GM21737 (cell line): Measurements from ENCODE around the gene PTPRB.

ENCODE experiments used
- ATAC-seq: cut with Tn5 transposase; IDR thresholded peaks from one replicate; pipeline ENCODE4 v1.9.1; 2021; ENCODE audit warnings: mild to moderate bottlenecking, moderate library complexity; ENCODE audit not compliant: unreplicated experiment

The PTPRB gene

GRCh38 chr12:70644861-70645260, 7.6 kb upstream of the PTPRB start:
- no peak for ATAC-seq

- no peak for ATAC-seq
Measured at GRCh38 chr12:70643939-70644338, 6.7 kb upstream of the PTPRB start.

- ATAC-seq = no peak
Measured at GRCh38 chr12:70641691-70642090, 4.5 kb upstream of the PTPRB start.

- ATAC-seq = no peak
Measured at GRCh38 chr12:70640901-70641300, 3.7 kb upstream of the PTPRB start.

- no peak for ATAC-seq
Measured at GRCh38 chr12:70639535-70639934, 2.3 kb upstream of the PTPRB start.

- ATAC-seq = no peak
Measured at GRCh38 chr12:70638639-70639360, 1.6 kb upstream of the PTPRB start.

- ATAC-seq = no peak
Measured at GRCh38 chr12:70635755-70636154, 1.5 kb downstream of the PTPRB start.

- ATAC-seq = no peak
Measured at GRCh38 chr12:70628701-70629480, 8.3 kb downstream of the PTPRB start.

- ATAC-seq = no peak
Measured at GRCh38 chr12:70627677-70628076, 9.6 kb downstream of the PTPRB start.

GRCh38 chr12:70626180-70626579, 11.0 kb downstream of the PTPRB start:
- ATAC-seq = no peak

- no peak for ATAC-seq
Measured at GRCh38 chr12:70619471-70620152, 17.6 kb downstream of the PTPRB start.

- ATAC-seq = no peak
Measured at GRCh38 chr12:70618371-70618770, 18.9 kb downstream of the PTPRB start.

- no peak for ATAC-seq
Measured at GRCh38 chr12:70617450-70617849, 19.8 kb downstream of the PTPRB start.

- ATAC-seq = no peak
Measured at GRCh38 chr12:70615174-70615866, 21.9 kb downstream of the PTPRB start.

GRCh38 chr12:70609739-70610491, 27.3 kb downstream of the PTPRB start:
- ATAC-seq = no peak

GRCh38 chr12:70609203-70609602, 28.0 kb downstream of the PTPRB start:
- no peak for ATAC-seq

- ATAC-seq = no peak
Measured at GRCh38 chr12:70608184-70608583, 29.0 kb downstream of the PTPRB start.

GRCh38 chr12:70607107-70607506, 30.1 kb downstream of the PTPRB start:
- no peak for ATAC-seq

- no peak for ATAC-seq
Measured at GRCh38 chr12:70605976-70606375, 31.3 kb downstream of the PTPRB start.

- no peak for ATAC-seq
Measured at GRCh38 chr12:70604662-70605061, 32.6 kb downstream of the PTPRB start.
